NOMO-1 (cell line): ENCODE measurements around the gene NAV3.

ENCODE experiments used
- DNase-seq, 2 experiments: peaks; one replicate each; lab custom pipeline; 2025; ENCODE audit not compliant: unreplicated experiment in 2 of 2; lab: John Stamatoyannopoulos, UW

Gene NAV3

GRCh38 chr12:77968571-77968970, 137.9 kb downstream of the NAV3 start:
- no peak for DNase-seq

GRCh38 chr12:77973579-77973978, 142.9 kb downstream of the NAV3 start:
- no peak for DNase-seq

- DNase-seq, result no peak
Measured at GRCh38 chr12:77974645-77975044, 144.0 kb downstream of the NAV3 start.

GRCh38 chr12:77979597-77980250, 149.0 kb downstream of the NAV3 start:
- DNase-seq, result peak in 1 of 2 experiments; percentile 38

- DNase-seq, result peak in 1 of 2 experiments; percentile 56
Measured at GRCh38 chr12:77980782-77981181, 150.1 kb downstream of the NAV3 start.

DNA sequence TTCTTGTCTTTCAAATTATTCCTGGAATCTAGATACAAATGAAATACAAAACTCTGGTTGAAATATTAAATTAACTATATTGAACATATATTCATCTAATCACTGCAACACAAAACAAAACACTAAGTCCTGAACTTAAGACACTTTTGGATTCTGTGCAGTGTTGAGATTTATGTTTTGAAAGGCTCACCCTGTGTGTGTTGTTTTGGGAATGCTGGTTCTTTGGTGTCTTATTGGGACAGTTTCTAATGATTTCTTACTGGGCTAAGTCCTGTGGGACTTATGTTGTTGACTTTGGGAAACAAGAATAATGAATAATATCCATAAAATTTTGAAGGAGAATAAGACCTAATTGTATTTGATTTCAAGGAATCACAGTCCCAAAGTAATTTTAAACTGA, 153.2 kb downstream of the NAV3 start:
- no peak for DNase-seq

GRCh38 chr12:77992760-77993159, 162.1 kb downstream of the NAV3 start:
- no peak for DNase-seq

GRCh38 chr12:77993658-77994057, 163.0 kb downstream of the NAV3 start:
- no peak for DNase-seq

GRCh38 chr12:77995436-77996167, 164.9 kb downstream of the NAV3 start:
- peak in 1 of 2 experiments; percentile 43 for DNase-seq

DNA sequence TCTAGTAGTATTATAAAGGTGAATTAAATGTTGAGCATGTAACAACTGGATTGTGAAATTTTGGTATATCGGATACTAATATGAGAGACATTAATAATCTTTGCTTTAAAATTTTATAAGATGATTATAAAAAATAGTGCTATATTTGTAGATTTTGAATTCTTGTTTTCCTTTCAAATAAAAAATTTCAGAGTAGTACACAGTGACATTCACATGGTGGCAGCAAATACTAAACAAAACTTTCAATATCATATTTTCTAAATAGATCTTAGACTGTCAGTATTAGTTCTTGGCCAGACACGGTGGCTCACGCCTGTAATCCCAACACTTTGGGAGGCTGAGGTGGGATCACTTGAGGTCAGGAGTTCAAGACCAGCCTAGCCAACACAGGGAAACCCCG, 166.0 kb downstream of the NAV3 start:
- DNase-seq, result no peak

DNA sequence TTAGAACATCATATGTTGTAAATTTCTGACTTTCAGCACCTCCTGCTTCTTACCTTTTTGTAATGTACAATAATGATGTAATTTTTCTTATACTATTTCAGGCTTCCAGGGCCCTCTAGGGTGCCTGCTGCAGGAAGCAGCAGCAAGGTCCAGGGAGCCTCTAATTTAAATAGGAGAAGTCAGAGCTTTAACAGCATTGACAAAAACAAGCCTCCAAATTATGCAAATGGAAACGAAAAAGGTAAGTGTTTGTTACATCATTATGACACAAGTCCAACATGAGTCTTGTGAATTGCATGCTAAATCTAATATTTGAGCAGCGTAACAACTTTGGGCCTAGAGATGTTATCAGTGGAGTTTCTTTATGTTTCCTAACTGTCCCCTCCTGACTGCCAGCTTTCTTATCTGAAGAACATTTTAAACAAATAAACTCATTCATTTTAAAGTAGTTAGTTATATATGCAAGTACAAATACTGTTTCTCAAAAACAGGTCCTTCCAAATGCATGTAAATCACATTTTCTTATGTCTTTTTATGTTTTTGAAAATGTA, 167.6 kb downstream of the NAV3 start:
- DNase-seq, result peak; percentile 26 to 35

DNA sequence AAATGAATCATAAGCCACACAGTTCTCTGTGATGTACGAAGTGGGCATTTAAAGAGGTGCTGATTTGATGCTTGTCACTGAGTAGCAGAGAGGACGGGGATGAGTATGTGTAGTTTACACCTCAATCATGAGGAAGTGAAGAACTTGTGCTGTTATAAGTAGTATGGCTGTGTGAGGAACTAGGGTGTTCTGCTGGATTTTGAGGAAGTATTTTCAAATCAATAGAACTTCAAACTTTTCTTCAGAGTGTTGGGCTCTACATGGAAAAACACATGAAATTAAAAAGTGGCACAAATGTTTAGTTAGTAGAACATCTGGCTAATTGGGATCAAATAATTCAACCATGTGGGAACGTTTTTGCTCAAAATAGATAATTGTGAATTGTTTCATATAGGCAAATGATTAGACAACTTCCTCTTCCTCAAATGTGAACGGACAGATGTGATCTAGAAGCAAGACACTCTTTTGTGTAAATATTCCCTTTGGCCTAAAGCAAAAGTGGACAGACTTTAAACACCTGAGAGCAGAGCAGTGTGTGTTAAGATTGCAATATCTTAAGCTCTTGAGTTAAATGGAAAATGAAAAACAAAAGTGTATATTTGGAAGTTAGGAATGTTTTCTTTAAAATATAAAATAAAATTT, 168.5 kb downstream of the NAV3 start:
- DNase-seq, result peak; percentile 55 to 94

GRCh38 chr12:78002878-78003277, 172.2 kb downstream of the NAV3 start:
- DNase-seq, result peak in 1 of 2 experiments; percentile 56

DNA sequence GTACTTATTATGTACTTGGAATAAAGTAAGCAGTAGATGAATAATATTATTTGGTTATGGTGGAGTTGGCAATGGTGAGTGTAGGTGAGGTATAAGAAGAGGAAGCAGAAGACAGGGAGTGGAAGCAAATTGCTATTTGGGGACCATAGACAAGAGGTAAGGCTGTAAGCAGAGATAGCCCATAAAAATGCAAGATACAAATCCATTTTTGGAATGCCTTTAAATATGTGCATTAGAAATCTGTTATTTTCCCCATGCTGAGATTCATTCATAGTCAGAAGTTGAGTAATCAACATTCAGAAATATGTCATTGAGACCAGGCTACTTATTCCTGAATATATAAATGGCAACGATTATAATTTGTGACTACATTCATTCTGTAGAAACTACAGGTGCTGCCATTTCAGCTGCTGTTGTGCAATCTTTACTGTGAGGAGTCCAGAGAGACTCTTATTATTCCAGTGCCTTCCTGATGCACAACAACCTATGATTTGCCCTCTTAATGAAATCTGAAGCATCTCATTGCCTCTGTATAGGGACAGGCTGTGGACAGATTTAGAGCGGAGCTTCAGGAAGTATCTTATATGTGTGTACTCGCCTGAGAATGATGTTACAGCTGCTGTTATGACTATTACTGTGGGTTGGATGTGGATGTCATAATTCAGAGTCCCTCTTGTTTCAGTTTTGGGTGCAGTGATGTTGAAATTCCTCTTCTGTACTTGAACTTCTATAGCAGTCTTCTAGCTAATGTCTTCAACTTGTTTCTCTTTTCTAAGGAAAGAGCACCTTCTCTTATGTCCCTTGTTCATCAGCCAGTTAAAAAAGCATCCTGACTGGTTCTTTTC, 173.8 kb downstream of the NAV3 start:
- DNase-seq, result peak; percentile 72 to 92

GRCh38 chr12:78005094-78005492, 174.4 kb downstream of the NAV3 start:
- DNase-seq, result no peak

DNA sequence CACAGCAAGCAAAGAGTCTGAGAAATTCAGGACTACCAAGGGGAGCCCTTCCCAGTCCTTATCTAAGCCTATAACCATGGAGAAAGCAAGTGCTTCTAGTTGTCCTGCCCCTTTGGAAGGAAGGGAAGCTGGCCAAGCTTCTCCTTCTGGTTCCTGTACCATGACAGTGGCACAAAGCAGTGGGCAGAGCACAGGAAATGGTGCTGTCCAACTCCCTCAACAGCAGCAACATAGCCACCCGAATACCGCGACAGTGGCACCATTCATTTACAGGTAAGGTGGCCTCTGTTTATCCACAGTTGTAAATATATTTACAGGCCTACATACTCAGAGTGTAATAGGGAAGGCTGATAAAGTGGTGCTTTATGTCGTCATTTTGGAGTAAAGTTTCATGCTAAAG, 176.5 kb downstream of the NAV3 start:
- DNase-seq, result no peak

DNA sequence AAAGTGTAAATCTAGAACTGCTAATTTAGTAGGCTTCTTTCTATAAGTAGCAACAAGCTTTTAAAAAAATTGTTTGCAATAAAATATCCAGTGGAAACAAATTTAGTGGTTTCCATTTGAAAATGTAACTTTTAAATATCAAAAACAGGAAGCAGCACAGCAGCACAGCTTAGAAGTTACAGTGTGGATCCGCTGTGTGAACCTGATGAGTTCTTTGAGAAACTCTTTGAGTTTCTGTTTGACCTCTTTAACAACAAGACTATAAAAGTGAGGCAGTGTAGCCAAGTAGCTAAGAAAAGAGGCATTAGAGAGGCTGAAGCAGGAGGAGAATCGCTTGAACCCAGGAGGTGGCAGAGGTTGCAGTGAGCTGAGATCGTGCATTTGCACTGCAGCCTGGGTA, 178.3 kb downstream of the NAV3 start:
- DNase-seq, result peak in 1 of 2 experiments; percentile 62

DNA sequence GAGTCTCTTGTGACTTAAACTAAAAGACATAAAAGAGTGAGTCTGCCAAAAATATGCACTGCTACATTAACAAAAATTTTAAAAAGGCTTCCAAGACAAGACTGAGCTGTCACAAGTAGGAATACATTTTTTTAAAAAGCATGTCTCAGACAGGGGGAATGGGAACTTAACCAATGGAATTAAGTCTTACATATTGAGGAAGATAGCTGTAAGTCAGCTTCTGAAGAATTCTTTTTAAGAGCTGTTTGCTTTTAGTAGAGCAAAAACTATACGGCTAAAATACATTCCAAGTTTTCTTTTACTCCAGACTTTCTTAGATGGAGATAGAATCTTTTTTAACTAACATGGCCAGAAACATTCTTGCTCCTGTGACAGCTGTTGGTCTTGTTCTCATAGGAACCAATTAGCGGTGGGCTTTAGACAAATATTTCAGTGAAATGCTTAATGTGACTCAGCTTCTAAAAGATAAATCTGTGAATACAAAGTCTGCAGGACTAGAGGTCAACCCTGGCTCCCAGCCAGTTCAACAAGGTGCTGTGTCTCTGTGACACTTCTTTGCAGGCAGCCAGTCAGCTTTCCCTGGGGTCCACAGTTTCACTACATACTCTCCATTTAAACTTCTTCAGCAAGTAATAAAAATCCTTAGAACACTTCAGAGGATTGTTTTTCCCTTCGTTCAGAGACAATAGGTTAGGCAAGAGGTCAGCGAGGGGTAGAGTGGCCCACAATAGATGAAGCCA, 187.6 kb downstream of the NAV3 start:
- DNase-seq, result no peak

DNA sequence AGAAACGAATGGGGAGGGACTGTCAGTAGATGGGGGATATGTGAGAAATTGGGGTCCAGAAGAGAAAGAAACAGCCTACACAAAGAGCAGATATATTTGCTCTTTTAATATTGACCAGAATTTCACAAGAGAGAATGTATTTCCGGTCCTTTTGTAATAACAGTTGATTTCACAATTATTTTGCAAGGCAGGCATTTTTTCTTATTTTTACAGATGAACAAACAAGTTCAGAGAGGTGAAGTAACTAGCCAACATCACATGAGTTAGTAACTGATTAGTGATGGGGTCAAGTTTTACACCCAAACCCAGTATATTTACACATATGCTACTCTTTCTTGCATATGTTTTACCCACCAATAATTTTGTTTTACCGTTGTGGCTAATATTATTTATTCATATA, 188.2 kb downstream of the NAV3 start:
- peak; percentile 25 to 57 for DNase-seq

- DNase-seq, result no peak
Measured at GRCh38 chr12:78028426-78028825, 197.7 kb downstream of the NAV3 start.
